Aorta (tissue), 5 donors: ENCODE results near the gene P2RX5. TPM values are rescaled to one million over a fixed set of nuclear protein-coding genes. Genes with fewer than 3 reads are reported as not detected.

ENCODE experiments used
- ATAC-seq: fragments of 200-7000 bp; cut with Tn5 transposase; one replicate; pipeline ENCODE4 v1.9.1; 2022; ENCODE audit warnings: moderate library complexity; ENCODE audit not compliant: low FRiP score
- DNase-seq, 2 donors: peaks; one replicate each; pipeline ENCODE4 v3.0.0-alpha.2; 2020
- H3K27ac ChIP-seq, 2 donors: one replicate each; pipeline ENCODE4 v1.5.1; 2013; ENCODE audit warnings: low read length in 2 of 2, mild to moderate bottlenecking in 2 of 2, moderate library complexity in 2 of 2, control low read depth in 1 of 2, inconsistent platforms in 1 of 2, low read depth in 1 of 2
- H3K27me3 ChIP-seq, 2 donors: one replicate each; pipeline ENCODE4 v1.6.1; 2013; ENCODE audit warnings: control low read depth in 1 of 2, low read length in 1 of 2, mild to moderate bottlenecking in 1 of 2, moderate library complexity in 1 of 2; ENCODE audit not compliant: insufficient read depth in 2 of 2, control insufficient read depth in 1 of 2
- H3K36me3 ChIP-seq, 2 donors: one replicate each; pipeline ENCODE4 v1.6.1; 2013; ENCODE audit warnings: control low read depth in 1 of 2, low read length in 1 of 2, mild to moderate bottlenecking in 1 of 2; ENCODE audit not compliant: insufficient read depth in 2 of 2, control insufficient read depth in 1 of 2
- H3K4me1 ChIP-seq, 2 donors: one replicate each; pipeline ENCODE4 v1.6.1; 2013; ENCODE audit warnings: low read length in 2 of 2, control low read depth in 1 of 2, mild to moderate bottlenecking in 1 of 2, moderate library complexity in 1 of 2; ENCODE audit not compliant: insufficient read depth in 2 of 2, control insufficient read depth in 1 of 2
- H3K4me3 ChIP-seq, 2 donors: one replicate each; pipeline ENCODE4 v1.5.1; 2013; ENCODE audit warnings: low read length in 2 of 2, control low read depth in 1 of 2, mild to moderate bottlenecking in 1 of 2
- H3K9me3 ChIP-seq: one replicate; pipeline ENCODE4 v1.6.1; 2013; ENCODE audit warnings: mild to moderate bottlenecking, low read length; ENCODE audit not compliant: control insufficient read depth
- WGBS, 2 donors: extraction: QIAGEN DNeasy Blood & Tissue Kit; methylation state at CpG; one replicate each; pipeline ENCODE4 v1.1.7; 2013; 5-methylcytosine and 5-hydroxymethylcytosine counted together
- intact Hi-C, 2 donors: fragments of 100-400 bp; cut with DNase I; formaldehyde crosslinking; loops; one replicate each; pipeline versions ENCODE4 v1.14.2 to v1.15.0; 2022
- polyA plus RNA-seq, 2 donors: library from polyadenylated mRNA; stranded (reverse); fragments of 200-250 nt; gene quantifications; one replicate each; pipeline ENCODE4 v1.2.3, GENCODE V29; 2013
- total RNA-seq, 2 donors: library from RNA; stranded (reverse); fragmentation: NEBNext Ultra II Directional; extraction: Animal tissue kit (Norgen Biotek cat#: 25700); gene quantifications; one replicate each; pipeline ENCODE4 v1.2.1, GENCODE V29; 2021
- donor health status: healthy with polysubstance abuse.
- donor health status: Bipolar disorder and iron deficiency.
- donor health status: DM: no; HTN: no; CAD: no.
- donor health status: DM: no; HTN: no; CAD: no.
- donor health status: DM: yes; HTN: yes; CAD: no.

P2RX5 gene
- total and polyA plus RNA-seq, 4 donors: 0.61 to 4.9 (median 1.2) TPM

- ATAC-seq (no peak), DNase-seq (no peak)
- H3K27ac ChIP-seq: no peak overlapping the region
- no peaks in the 10 kb centered on the region for H3K4me1 ChIP-seq
- H3K9me3 ChIP-seq: no peaks in the 10 kb centered on the region
- no peaks in the 10 kb centered on the region for H3K36me3 ChIP-seq
- WGBS, 2 donors: 67 to 68% methylated on average over 17 to 20 of the region's 20 CpGs
- H3K27me3 ChIP-seq: no peaks in the 10 kb centered on the region
- intact Hi-C loops: no loop called here
- no peak overlapping the region for H3K4me3 ChIP-seq
Measured at GRCh38 chr17:3679531-3680126, 16.3 kb downstream of the P2RX5 start.

GRCh38 chr17:3678821-3679530, 17.0 kb downstream of the P2RX5 start:
- ATAC-seq (no peak), DNase-seq (no peak)
- H3K27me3 ChIP-seq: no peaks in the 10 kb centered on the region
- H3K4me1 ChIP-seq: no peaks in the 10 kb centered on the region
- intact Hi-C loops: no loop called here
- H3K9me3 ChIP-seq: no peaks in the 10 kb centered on the region
- no peaks in the 10 kb centered on the region for H3K36me3 ChIP-seq
- WGBS, 2 donors: 85 to 88% methylated on average over 27 of the region's 27 CpGs
- H3K4me3 ChIP-seq: no peak overlapping the region
- no peak overlapping the region for H3K27ac ChIP-seq

- intact Hi-C loops: no loop called here
- WGBS, 2 donors: 45 to 50% methylated on average over 16 of the region's 16 CpGs
- Histone ChIP-seq H3K4me1 (no peaks in the 10 kb centered on the region), H3K36me3 (no peaks in the 10 kb centered on the region), H3K27ac (no peak overlapping the region), H3K9me3 (no peaks in the 10 kb centered on the region), H3K4me3 (no peak overlapping the region), H3K27me3 (no peaks in the 10 kb centered on the region)
- ATAC-seq (no peak), DNase-seq (no peak)
Measured at GRCh38 chr17:3678095-3678820, 17.7 kb downstream of the P2RX5 start.

- Histone ChIP-seq H3K9me3 (no peaks in the 10 kb centered on the region), H3K36me3 (no peaks in the 10 kb centered on the region), H3K4me3 (no peak overlapping the region), H3K27ac (no peak overlapping the region), H3K4me1 (no peaks in the 10 kb centered on the region), H3K27me3 (no peaks in the 10 kb centered on the region)
- ATAC-seq: no peak
- no peak for DNase-seq
- intact Hi-C loops: no loop called here
- 85 to 87% methylated on average over 11 of the region's 11 CpGs for WGBS, 2 donors
Measured at GRCh38 chr17:3675886-3676285, 20.1 kb downstream of the P2RX5 start.

- H3K27ac ChIP-seq: no peak overlapping the region
- no peak for ATAC-seq
- no peaks in the 10 kb centered on the region for H3K9me3 ChIP-seq
- no peaks in the 10 kb centered on the region for H3K27me3 ChIP-seq
- no peak for DNase-seq
- H3K4me1 ChIP-seq: peaks cover 0 to 2% of the 10 kb centered on the region in 2 donors
- H3K36me3 ChIP-seq: no peaks in the 10 kb centered on the region
- WGBS, 2 donors: 95 to 96% methylated on average over 4 of the region's 4 CpGs
- intact Hi-C loops: no loop called here
- no peak overlapping the region for H3K4me3 ChIP-seq
Measured at GRCh38 chr17:3672571-3672970, 23.4 kb downstream of the P2RX5 start.

GRCh38 chr17:3669548-3669947, 26.4 kb downstream of the P2RX5 start:
- peak overlapping the region in 1 of 2 donors; percentile 66 for H3K4me3 ChIP-seq
- ATAC-seq: no peak
- no peaks in the 10 kb centered on the region for H3K27me3 ChIP-seq
- no peak overlapping the region for H3K27ac ChIP-seq
- no peaks in the 10 kb centered on the region for H3K9me3 ChIP-seq
- DNase-seq: no peak
- H3K36me3 ChIP-seq: no peaks in the 10 kb centered on the region
- H3K4me1 ChIP-seq: peaks cover 0 to 2% of the 10 kb centered on the region in 2 donors
- intact Hi-C loops: loop anchor here in 1 of 2 donors (5.0 kb wide), 1 partner anchor 53 kb away; the partner anchor contains the start of gene HASPIN
- whole genome bisulfite sequencing, 2 donors: 46 to 49% methylated on average over 12 of the region's 12 CpGs

- intact Hi-C loops: loop anchor here in 1 of 2 donors (5.0 kb wide), 1 partner anchor 53 kb away; the partner anchor contains the start of gene HASPIN
- 0% methylated on average over 32 of the region's 32 CpGs for WGBS, 2 donors
- H3K27me3 ChIP-seq: no peaks in the 10 kb centered on the region
- H3K9me3 ChIP-seq: no peaks in the 10 kb centered on the region
- H3K4me3 ChIP-seq: peak overlapping the region; percentile 28 to 66
- H3K27ac ChIP-seq: peak overlapping the region; percentile 7 to 55
- H3K36me3 ChIP-seq: no peaks in the 10 kb centered on the region
- ATAC-seq (no peak), DNase-seq (no peak)
- peaks cover 0 to 2% of the 10 kb centered on the region in 2 donors for H3K4me1 ChIP-seq
Measured at GRCh38 chr17:3669085-3669347, 26.9 kb downstream of the P2RX5 start.

- intact Hi-C loops: loop anchor here in 1 of 2 donors (1.0 to 5.0 kb wide), 3 partner anchors 8 to 54 kb away; partner anchors contain the start of genes CTNS, HASPIN and SHPK
- WGBS, 2 donors: 0% methylated on average over 84 to 89 of the region's 89 CpGs
- H3K36me3 ChIP-seq: no peaks in the 10 kb centered on the region
- DNase-seq (peak; percentile 99 to 100), ATAC-seq (peak; percentile 98)
- H3K27ac ChIP-seq: peak within 1 kb of the TSS; percentile 92 to 96
- no peaks in the 10 kb centered on the region for H3K9me3 ChIP-seq
- H3K4me3 ChIP-seq: peak within 1 kb of the TSS; percentile 70 to 73
- no peaks in the 10 kb centered on the region for H3K27me3 ChIP-seq
- H3K4me1 ChIP-seq: peaks cover 0 to 2% of the 10 kb centered on the region in 2 donors
Measured at GRCh38 chr17:3668279-3669084, 27.5 kb downstream of the P2RX5 start, which contains the start of the genes EMC6 and TAX1BP3. TSS of gene EMC6 (plus strand) at chr17:3668812. CDS start at chr17:3669147, 335 bp downstream. TSS of gene TAX1BP3 (minus strand) at chr17:3668578. CDS start at chr17:3668526, 52 bp downstream.
